Left lung (tissue), 10 donors: ENCODE measurements around the gene TRAP1. TPM values are rescaled to one million over a fixed set of nuclear protein-coding genes. Genes with fewer than 3 reads are reported as not detected.
A peak's percentile ranks its signal among the peaks of the same experiment; 100 is the strongest.

ENCODE experiments used
- ATAC-seq: fragments of 200-7000 bp; cut with Tn5 transposase; one replicate; pipeline ENCODE4 v1.9.1; 2020; ENCODE audit warnings: moderate library complexity
- DNase-seq, 4 donors: peaks; one replicate each; pipeline ENCODE4 v3.0.0-alpha.2; 2013 to 2020
- H3K27ac ChIP-seq, 2 donors: fragments of 200-600 bp; sonication (generic) in 1 of 2; one replicate each; pipeline versions ENCODE4 v1.5.0 to v1.8.0; 2020 to 2021
- H3K27me3 ChIP-seq, 2 donors: fragments of 200-600 bp; sonication (generic) in 1 of 2; one replicate each; pipeline versions ENCODE4 v1.5.0 to v1.8.0; 2020 to 2021
- H3K36me3 ChIP-seq, 2 donors: fragments of 200-600 bp; sonication (generic) in 1 of 2; one replicate each; pipeline versions ENCODE4 v1.5.0 to v1.8.0; 2020 to 2021
- H3K4me1 ChIP-seq, 2 donors: fragments of 200-600 bp; one replicate each; pipeline ENCODE4 v1.8.0; 2021
- H3K4me3 ChIP-seq, 2 donors: fragments of 200-600 bp; sonication (generic) in 1 of 2; one replicate each; pipeline versions ENCODE4 v1.5.0 to v1.8.0; 2020 to 2021; ENCODE audit warnings: mild to moderate bottlenecking in 1 of 2
- H3K9me3 ChIP-seq, 2 donors: fragments of 200-600 bp; sonication (generic) in 1 of 2; one replicate each; pipeline versions ENCODE4 v1.5.0 to v1.8.0; 2020 to 2021
- intact Hi-C, 2 donors: fragments of 100-400 bp; cut with DNase I; formaldehyde crosslinking; loops; one replicate each; pipeline versions ENCODE4 v1.11.2 to v1.14.2; 2022
- polyA plus RNA-seq, 6 donors: library from polyadenylated mRNA; unstranded; fragments of 120-200 nt; gene quantifications; one replicate each; pipeline ENCODE4 v1.2.1, GENCODE V29; 2013; ENCODE audit not compliant: insufficient read length in 6 of 6
- total RNA-seq, 2 donors: library from RNA; stranded (reverse); fragmentation: NEBNext Ultra II Directional; extraction: Animal tissue kit (Norgen Biotek cat#: 25700); gene quantifications; one replicate each; pipeline ENCODE4 v1.2.1, GENCODE V29; 2021
- TF ChIP-seq, protein P1 (sequence below), 2 donors: fragments of 200-600 bp; sonication (generic) in 1 of 2; IDR thresholded peaks; one replicate each; pipeline versions ENCODE4 v1.5.0 to v1.8.0; 2021; ENCODE audit warnings: antibody characterized with exemption in 2 of 2
- donor health status: DM: no; HTN: yes; CAD: no.
- donor health status: DM: no; HTN: no; CAD: no.

Gene TRAP1
- total and polyA plus RNA-seq, 8 donors = 49.1 to 100 (median 82.7) TPM

DNA sequence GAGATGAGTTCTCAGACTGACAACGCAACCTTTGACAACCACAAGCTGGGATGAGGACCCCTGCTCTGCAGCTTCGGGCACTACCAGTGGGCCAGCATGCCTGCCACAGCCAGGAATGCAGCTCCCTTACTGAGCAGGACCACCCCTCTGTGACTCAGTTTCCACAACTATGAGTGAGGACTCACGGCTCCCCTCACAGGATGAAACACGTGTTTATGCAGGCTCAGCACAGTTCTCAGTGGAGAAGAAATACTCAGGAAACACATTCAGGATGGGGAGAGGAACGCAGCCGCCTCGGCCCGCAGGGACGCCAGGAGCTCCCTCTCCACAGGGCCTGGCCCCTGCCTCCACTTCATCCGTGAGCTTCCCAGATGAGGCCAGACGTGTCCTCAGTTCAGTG lies 48.7 kb downstream of the TRAP1 start:
- TF ChIP-seq, protein P1, sequence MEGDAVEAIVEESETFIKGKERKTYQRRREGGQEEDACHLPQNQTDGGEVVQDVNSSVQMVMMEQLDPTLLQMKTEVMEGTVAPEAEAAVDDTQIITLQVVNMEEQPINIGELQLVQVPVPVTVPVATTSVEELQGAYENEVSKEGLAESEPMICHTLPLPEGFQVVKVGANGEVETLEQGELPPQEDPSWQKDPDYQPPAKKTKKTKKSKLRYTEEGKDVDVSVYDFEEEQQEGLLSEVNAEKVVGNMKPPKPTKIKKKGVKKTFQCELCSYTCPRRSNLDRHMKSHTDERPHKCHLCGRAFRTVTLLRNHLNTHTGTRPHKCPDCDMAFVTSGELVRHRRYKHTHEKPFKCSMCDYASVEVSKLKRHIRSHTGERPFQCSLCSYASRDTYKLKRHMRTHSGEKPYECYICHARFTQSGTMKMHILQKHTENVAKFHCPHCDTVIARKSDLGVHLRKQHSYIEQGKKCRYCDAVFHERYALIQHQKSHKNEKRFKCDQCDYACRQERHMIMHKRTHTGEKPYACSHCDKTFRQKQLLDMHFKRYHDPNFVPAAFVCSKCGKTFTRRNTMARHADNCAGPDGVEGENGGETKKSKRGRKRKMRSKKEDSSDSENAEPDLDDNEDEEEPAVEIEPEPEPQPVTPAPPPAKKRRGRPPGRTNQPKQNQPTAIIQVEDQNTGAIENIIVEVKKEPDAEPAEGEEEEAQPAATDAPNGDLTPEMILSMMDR (IDR thresholded peaks at IDR 0.05) = no peak

DNA sequence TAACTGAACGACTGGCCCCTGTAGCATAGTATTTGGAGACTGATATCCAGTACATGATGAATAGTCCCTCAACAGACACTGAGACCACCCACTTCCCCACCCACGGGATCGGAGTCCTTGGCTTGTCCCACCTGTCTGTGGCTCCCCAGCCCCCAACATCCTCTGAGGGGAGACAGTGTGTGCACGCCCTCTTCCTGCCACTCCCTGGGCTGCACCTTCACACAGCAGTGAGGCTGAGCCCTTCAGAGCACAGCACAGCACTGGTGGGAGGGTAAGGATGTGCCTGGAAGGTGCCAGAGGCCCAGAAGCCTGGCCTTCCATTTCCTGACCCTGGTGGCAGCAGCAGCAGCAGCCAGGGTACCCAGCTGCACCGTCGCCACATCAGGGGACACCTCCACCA lies 51.8 kb downstream of the TRAP1 start:
- peak in 1 of 4 donors; percentile 66 for DNase-seq
- intact Hi-C loops = no loop called here
- no peak overlapping the region for H3K4me3 ChIP-seq
- H3K9me3 ChIP-seq = no peaks in the 10 kb centered on the region
- no peaks in the 10 kb centered on the region for H3K27me3 ChIP-seq
- H3K27ac ChIP-seq = no peak overlapping the region
- no peaks in the 10 kb centered on the region for H3K4me1 ChIP-seq
- ATAC-seq = no peak
- TF ChIP-seq, protein P1 (IDR thresholded peaks at IDR 0.05) = no peak
- peaks cover 0 to 75% of the 10 kb centered on the region in 2 donors for H3K36me3 ChIP-seq

More for the DNA sequence above, 48.7 kb downstream of the TRAP1 start:
- intact Hi-C loops = no loop called here
- Histone ChIP-seq H3K27me3 (no peaks in the 10 kb centered on the region), H3K27ac (no peak overlapping the region), H3K9me3 (no peaks in the 10 kb centered on the region), H3K4me1 (no peaks in the 10 kb centered on the region), H3K36me3 (peaks cover 0 to 73% of the 10 kb centered on the region in 2 donors), H3K4me3 (no peak overlapping the region)
- ATAC-seq (no peak), DNase-seq (peak in 1 of 4 donors; percentile 33)

DNA sequence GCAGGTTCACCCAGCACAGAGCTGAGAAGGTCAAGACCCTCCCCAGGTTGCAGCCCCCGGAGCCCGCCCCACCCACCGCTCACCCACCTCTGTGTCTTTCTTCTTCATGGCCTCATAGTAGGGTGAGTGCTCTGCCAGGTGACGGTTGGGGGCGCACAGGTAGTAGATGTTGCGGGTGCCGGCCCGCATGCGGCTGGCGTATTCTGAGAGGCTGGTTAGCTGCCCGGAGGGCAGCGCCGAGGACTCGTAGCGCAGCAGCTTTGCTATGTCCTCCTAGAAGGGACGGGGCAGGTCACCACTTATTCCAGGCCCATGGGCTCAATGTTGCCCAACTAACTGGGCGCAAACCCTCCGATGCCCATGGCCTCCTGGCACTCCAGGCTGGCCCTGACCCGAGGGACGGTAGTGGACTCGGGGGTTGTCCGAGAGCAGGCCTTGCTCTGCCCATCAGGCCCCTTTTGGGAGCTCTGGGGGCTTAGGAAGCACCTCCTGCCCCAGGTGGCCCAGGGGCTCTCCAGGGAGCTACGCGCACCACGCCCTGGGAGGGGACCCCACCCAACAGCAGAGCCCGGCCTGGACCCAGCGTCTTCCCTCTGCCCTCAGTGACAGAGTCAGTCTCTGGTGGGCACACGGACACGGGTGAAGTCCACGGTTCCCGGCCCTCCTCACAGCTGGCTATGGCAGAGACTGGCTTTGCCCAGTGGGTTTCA lies 53.0 kb downstream of the TRAP1 start:
- Histone ChIP-seq H3K4me3 (no peak overlapping the region), H3K9me3 (no peaks in the 10 kb centered on the region), H3K27me3 (no peaks in the 10 kb centered on the region), H3K27ac (no peak overlapping the region), H3K36me3 (peaks cover 0 to 80% of the 10 kb centered on the region in 2 donors), H3K4me1 (no peaks in the 10 kb centered on the region)
- peak in 1 of 4 donors; percentile 61 for DNase-seq
- intact Hi-C loops = no loop called here
- ATAC-seq = no peak
- TF ChIP-seq, protein P1 (IDR thresholded peaks at IDR 0.05) = no peak

GRCh38 chr16:3662601-3663000 lies 54.7 kb downstream of the TRAP1 start:
- Histone ChIP-seq H3K36me3 (peaks cover 0 to 85% of the 10 kb centered on the region in 2 donors), H3K9me3 (no peaks in the 10 kb centered on the region), H3K4me3 (no peak overlapping the region), H3K27ac (no peak overlapping the region), H3K27me3 (no peaks in the 10 kb centered on the region), H3K4me1 (no peaks in the 10 kb centered on the region)
- TF ChIP-seq, protein P1 (IDR thresholded peaks at IDR 0.05) = no peak
- intact Hi-C loops = no loop called here
- DNase-seq (peak in 1 of 4 donors; percentile 44), ATAC-seq (no peak)

GRCh38 chr16:3661922-3662321 lies 55.4 kb downstream of the TRAP1 start:
- peaks cover 0 to 92% of the 10 kb centered on the region in 2 donors for H3K36me3 ChIP-seq
- TF ChIP-seq, protein P1 (IDR thresholded peaks at IDR 0.05) = no peak
- ATAC-seq (no peak), DNase-seq (peak in 1 of 4 donors; percentile 42)
- no peaks in the 10 kb centered on the region for H3K9me3 ChIP-seq
- no peak overlapping the region for H3K4me3 ChIP-seq
- intact Hi-C loops = no loop called here
- H3K27ac ChIP-seq = no peak overlapping the region
- no peaks in the 10 kb centered on the region for H3K4me1 ChIP-seq
- H3K27me3 ChIP-seq = no peaks in the 10 kb centered on the region
